SU-DHL-6 (cell line): ENCODE data around the gene C1orf116.
A peak's percentile ranks its signal among the peaks of the same experiment; 100 is the strongest.

Experiments used
- EZH2phosphoT487 ChIP-seq: fragments of 200-600 bp; sonication (generic), shearing (Covaris generic); conservative IDR thresholded peaks from 2 replicates; pipeline ENCODE4 v1.6.1; 2018; ENCODE audit warnings: mild to moderate bottlenecking, antibody characterized with exemption, low read length, moderate library complexity, mixed read lengths
- TF ChIP-seq, protein P1 (sequence below): fragments of 200-600 bp; sonication (generic); IDR thresholded peaks from one replicate; pipeline ENCODE4 v1.5.1; 2017; ENCODE audit warnings: antibody characterized with exemption, mild to moderate bottlenecking, low read length, moderate library complexity; ENCODE audit not compliant: insufficient read depth, poor library complexity, severe bottlenecking

DNA sequence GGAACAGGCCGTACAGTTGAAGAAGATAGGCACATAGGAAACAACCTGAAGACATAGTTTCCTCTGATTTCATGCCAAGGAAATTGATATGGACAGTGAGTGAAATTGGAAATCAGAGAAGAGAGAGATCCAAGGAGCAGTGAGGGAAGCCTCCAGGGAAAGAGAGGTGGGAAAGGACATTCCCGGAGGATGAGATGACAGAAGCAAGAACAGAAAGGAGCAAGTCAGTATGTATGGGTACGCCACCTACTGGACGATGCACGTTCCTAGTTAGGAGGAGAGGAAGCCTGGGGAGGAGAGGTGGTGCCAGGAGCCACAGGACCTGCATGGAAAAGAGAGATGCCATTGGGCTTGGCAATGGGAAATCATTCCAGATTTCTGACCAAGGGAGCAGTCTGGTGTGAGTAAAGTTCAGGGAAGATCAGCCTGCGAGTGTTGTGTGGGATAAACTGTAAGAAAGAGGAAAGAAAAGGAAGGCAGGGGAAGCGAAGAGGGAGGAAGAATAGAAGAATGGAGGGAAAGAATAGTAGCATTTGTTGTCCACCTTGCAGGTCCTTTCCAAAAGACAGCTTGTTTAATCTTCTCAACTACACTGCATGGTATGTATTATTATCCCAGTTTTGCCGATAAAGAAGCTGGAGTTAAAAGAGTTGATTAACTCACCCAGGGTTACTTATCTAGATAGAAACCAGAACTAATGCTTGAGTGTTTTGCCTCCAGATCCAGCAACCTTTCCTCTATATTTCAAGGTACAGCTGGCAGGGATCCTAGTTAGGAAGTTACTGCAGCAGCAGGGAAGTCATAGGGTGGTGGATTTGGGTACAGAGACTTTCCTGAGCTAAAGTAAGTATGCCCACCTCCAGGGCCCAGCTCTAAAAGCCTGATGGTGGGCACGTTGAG, 27.4 kb downstream of the C1orf116 start:
- TF ChIP-seq, protein P1, sequence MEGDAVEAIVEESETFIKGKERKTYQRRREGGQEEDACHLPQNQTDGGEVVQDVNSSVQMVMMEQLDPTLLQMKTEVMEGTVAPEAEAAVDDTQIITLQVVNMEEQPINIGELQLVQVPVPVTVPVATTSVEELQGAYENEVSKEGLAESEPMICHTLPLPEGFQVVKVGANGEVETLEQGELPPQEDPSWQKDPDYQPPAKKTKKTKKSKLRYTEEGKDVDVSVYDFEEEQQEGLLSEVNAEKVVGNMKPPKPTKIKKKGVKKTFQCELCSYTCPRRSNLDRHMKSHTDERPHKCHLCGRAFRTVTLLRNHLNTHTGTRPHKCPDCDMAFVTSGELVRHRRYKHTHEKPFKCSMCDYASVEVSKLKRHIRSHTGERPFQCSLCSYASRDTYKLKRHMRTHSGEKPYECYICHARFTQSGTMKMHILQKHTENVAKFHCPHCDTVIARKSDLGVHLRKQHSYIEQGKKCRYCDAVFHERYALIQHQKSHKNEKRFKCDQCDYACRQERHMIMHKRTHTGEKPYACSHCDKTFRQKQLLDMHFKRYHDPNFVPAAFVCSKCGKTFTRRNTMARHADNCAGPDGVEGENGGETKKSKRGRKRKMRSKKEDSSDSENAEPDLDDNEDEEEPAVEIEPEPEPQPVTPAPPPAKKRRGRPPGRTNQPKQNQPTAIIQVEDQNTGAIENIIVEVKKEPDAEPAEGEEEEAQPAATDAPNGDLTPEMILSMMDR: peak; percentile 76
- no peak for TF ChIP-seq EZH2phosphoT487
